H1 (cell line): Measurements from ENCODE around the gene TBX6. TPM values are rescaled to one million over a fixed set of nuclear protein-coding genes. Genes with fewer than 3 reads are reported as not detected.

Source experiments
- CTCF ChIA-PET: fragments of 300-600 bp; sonication (Branson Sonifier 250); formaldehyde crosslinking; loops from one replicate; lab custom pipeline; 2021; ENCODE audit not compliant: partially characterized antibody; lab: Charles Lee
- POLR2A ChIA-PET: fragments of 300-600 bp; sonication (Branson Sonifier 250); formaldehyde crosslinking; loops from one replicate; lab custom pipeline; 2021; ENCODE audit warnings: inconsistent platforms; ENCODE audit not compliant: partially characterized antibody; lab: Charles Lee
- DNase-seq, 2 experiments: peaks; one replicate each; pipeline versions ENCODE4 v3.0.0 to v3.0.0-alpha.2; 2010 to 2022; ENCODE audit warnings: low spot score in 2 of 2, low read depth in 1 of 2, mixed read lengths in 1 of 2
- FAIRE-seq: peaks from 2 replicates; lab custom pipeline; 2011; peaks lifted over from hg19 to GRCh38; lab: Jason Lieb, UNC
- H2AFZ ChIP-seq: 2 replicates; pipeline ENCODE4 v1.8.1; 2012; ENCODE audit warnings: low read length, inconsistent platforms
- H2AK5ac ChIP-seq: 2 replicates; pipeline ENCODE4 v1.6.1; 2013; ENCODE audit warnings: low read depth, low read length
- H2BK120ac ChIP-seq: replicated peaks from 2 replicates; pipeline ENCODE3; 2013; ENCODE audit warnings: low read depth, low read length, inconsistent platforms
- H2BK12ac ChIP-seq: 2 replicates; pipeline ENCODE4 v1.6.1; 2013; ENCODE audit warnings: low read depth, low read length
- H2BK15ac ChIP-seq: 2 replicates; pipeline ENCODE4 v1.6.1; 2013; ENCODE audit warnings: low read length
- H2BK20ac ChIP-seq: 2 replicates; pipeline ENCODE4 v1.6.1; 2013; ENCODE audit warnings: low read length
- H2BK5ac ChIP-seq: 2 replicates; pipeline ENCODE4 v1.6.1; 2013; ENCODE audit warnings: low read depth, low read length
- H3K14ac ChIP-seq: 2 replicates; pipeline ENCODE4 v1.6.1; 2013; ENCODE audit warnings: inconsistent platforms; ENCODE audit not compliant: insufficient read length
- H3K18ac ChIP-seq: 2 replicates; pipeline ENCODE4 v1.6.1; 2013; ENCODE audit warnings: low read length; ENCODE audit errors: extremely low read depth
- H3K23ac ChIP-seq: 2 replicates; pipeline ENCODE4 v1.6.1; 2013; ENCODE audit warnings: inconsistent platforms; ENCODE audit not compliant: insufficient read length
- H3K23me2 ChIP-seq: 2 replicates; pipeline ENCODE4 v1.6.1; 2013; ENCODE audit warnings: low read depth, low read length
- H3K27ac ChIP-seq: 2 replicates; pipeline ENCODE4 v1.6.1; 2011; ENCODE audit warnings: low read depth, low read length, inconsistent platforms
- H3K27me3 ChIP-seq, 4 experiments: replicated peaks in 1 of 4; 1 replicate in 1 of 4; 2 replicates in 3 of 4; pipeline versions ENCODE4 v1.6.1 to v1.8.1; 2011 to 2013; ENCODE audit warnings: low read length in 3 of 4, mild to moderate bottlenecking in 3 of 4, inconsistent platforms in 2 of 4, mixed read lengths in 2 of 4, moderate library complexity in 1 of 4; ENCODE audit not compliant: control insufficient read depth in 3 of 4, insufficient read depth in 3 of 4; ENCODE audit errors: extremely low read depth in 1 of 4
- H3K36me3 ChIP-seq, 4 experiments: 2 replicates each; pipeline versions ENCODE4 v1.6.1 to v1.8.1; 2011 to 2013; ENCODE audit warnings: mild to moderate bottlenecking in 4 of 4, low read length in 3 of 4, moderate library complexity in 2 of 4, control low read depth in 1 of 4, inconsistent platforms in 1 of 4; ENCODE audit not compliant: insufficient read depth in 4 of 4, control insufficient read depth in 2 of 4
- H3K4ac ChIP-seq: replicated peaks from 2 replicates; pipeline ENCODE3; 2013; ENCODE audit warnings: low read length, low read depth, mixed read lengths, inconsistent platforms; ENCODE audit not compliant: insufficient read length
- H3K4me1 ChIP-seq, 4 experiments: replicated peaks in 1 of 4; 1 replicate in 1 of 4; 2 replicates in 3 of 4; pipeline versions ENCODE4 v1.6.1 to v1.8.1; 2011 to 2013; ENCODE audit warnings: low read length in 3 of 4, inconsistent platforms in 2 of 4, mixed read lengths in 1 of 4; ENCODE audit not compliant: insufficient read depth in 4 of 4, control insufficient read depth in 3 of 4
- H3K4me2 ChIP-seq, 2 experiments: 2 replicates each; pipeline versions ENCODE4 v1.6.1 to v1.8.1; 2011 to 2013; ENCODE audit warnings: low read depth in 2 of 2, low read length in 2 of 2, control low read depth in 1 of 2, inconsistent platforms in 1 of 2, mild to moderate bottlenecking in 1 of 2; ENCODE audit not compliant: insufficient read depth in 1 of 2
- H3K4me3 ChIP-seq, 4 experiments: fragments of 200-600, 300-600 bp in 1 of 4; sonication (generic), shearing (Covaris generic), sonication (Bioruptor Twin) in 1 of 4; 2 replicates each; pipeline versions ENCODE4 v1.5.1 to v1.8.1; 2011 to 2016; ENCODE audit warnings: low read length in 4 of 4, low read depth in 3 of 4, control low read depth in 2 of 4, inconsistent platforms in 2 of 4, mild to moderate bottlenecking in 2 of 4, mixed read lengths in 1 of 4, moderate library complexity in 1 of 4; ENCODE audit not compliant: insufficient read depth in 2 of 4; ENCODE audit errors: extremely low read depth in 1 of 4
- H3K56ac ChIP-seq: replicated peaks from 2 replicates; pipeline ENCODE3; 2013; ENCODE audit warnings: low read depth, mild to moderate bottlenecking, mixed read lengths, low read length, inconsistent platforms; ENCODE audit not compliant: insufficient read length
- H3K79me1 ChIP-seq: 2 replicates; pipeline ENCODE4 v1.6.1; 2013; ENCODE audit warnings: low read depth, low read length, control low read depth
- H3K79me2 ChIP-seq, 2 experiments: 2 replicates each; pipeline versions ENCODE4 v1.6.1 to v1.8.1; 2012 to 2013; ENCODE audit warnings: low read length in 2 of 2, mild to moderate bottlenecking in 2 of 2, inconsistent platforms in 1 of 2; ENCODE audit not compliant: insufficient read depth in 2 of 2, control insufficient read depth in 1 of 2
- H3K9ac ChIP-seq, 4 experiments: replicated peaks in 1 of 4; 1 replicate in 1 of 4; 2 replicates in 3 of 4; pipeline versions ENCODE4 v1.6.1 to v1.8.1; 2011 to 2013; ENCODE audit warnings: low read depth in 3 of 4, low read length in 3 of 4, control low read depth in 2 of 4, mild to moderate bottlenecking in 2 of 4, moderate library complexity in 2 of 4, inconsistent platforms in 1 of 4; ENCODE audit errors: extremely low read depth in 1 of 4
- H3K9me3 ChIP-seq, 2 experiments: 2 replicates each; pipeline versions ENCODE4 v1.6.1 to v1.8.1; 2012 to 2013; ENCODE audit warnings: mild to moderate bottlenecking in 2 of 2, moderate library complexity in 2 of 2, control low read depth in 1 of 2, inconsistent platforms in 1 of 2, low read depth in 1 of 2, low read length in 1 of 2, mixed read lengths in 1 of 2; ENCODE audit not compliant: insufficient read depth in 2 of 2
- H4K20me1 ChIP-seq, 2 experiments: replicated peaks in 1 of 2; 2 replicates each; pipeline versions ENCODE3 to v1.8.1; 2011 to 2013; ENCODE audit warnings: inconsistent platforms in 2 of 2, low read length in 2 of 2, mild to moderate bottlenecking in 1 of 2; ENCODE audit not compliant: insufficient read depth in 2 of 2, control insufficient read depth in 1 of 2
- H4K5ac ChIP-seq: 2 replicates; pipeline ENCODE4 v1.6.1; 2013; ENCODE audit warnings: low read length, low read depth, mixed read lengths, inconsistent platforms; ENCODE audit not compliant: insufficient read length
- H4K8ac ChIP-seq: 2 replicates; pipeline ENCODE4 v1.8.0; 2013; ENCODE audit warnings: mild to moderate bottlenecking, moderate library complexity, low read length, inconsistent platforms; ENCODE audit not compliant: insufficient read depth; ENCODE audit errors: extremely low read depth
- H4K91ac ChIP-seq: replicated peaks from 2 replicates; pipeline ENCODE3; 2013; ENCODE audit warnings: low read length, mixed read lengths, inconsistent platforms; ENCODE audit not compliant: insufficient read length
- KDM1A ChIP-seq: fragments of 200-600, 300-600 bp; sonication (generic); IDR thresholded peaks from 2 replicates; pipeline ENCODE4 v1.7.1; 2016; ENCODE audit warnings: mild to moderate bottlenecking, low read length, borderline replicate concordance
- POLR2A ChIP-seq, 2 experiments: IDR thresholded peaks; 1 replicate in 1 of 2; 2 replicates in 1 of 2; pipeline ENCODE4 v1.6.1; 2011; ENCODE audit warnings: low read depth in 2 of 2, low read length in 2 of 2, mild to moderate bottlenecking in 2 of 2; ENCODE audit errors: control extremely low read depth in 1 of 2
- POLR2AphosphoS5 ChIP-seq: IDR thresholded peaks from 2 replicates; pipeline ENCODE4 v1.6.1; 2011; ENCODE audit warnings: low read depth, low read length
- SIX5 ChIP-seq: IDR thresholded peaks from 2 replicates; pipeline ENCODE4 v1.6.1; 2011; ENCODE audit warnings: mild to moderate bottlenecking, low read depth, low read length
- WGBS, 2 experiments: shearing (Covaris generic) in 1 of 2; methylation state at CpG; one replicate each; pipeline versions ENCODE4 v1.1.6 to v1.1.7; 2013 to 2015; ENCODE audit warnings: low lambda C conversion rate in 2 of 2, mixed read lengths in 2 of 2, inconsistent platforms in 1 of 2, low coverage in 1 of 2, missing lambda C conversion rate in 1 of 2; ENCODE audit not compliant: insufficient replicate concordance in 2 of 2, insufficient coverage in 1 of 2, insufficient read length in 1 of 2; ENCODE audit errors: extremely low coverage in 1 of 2, missing lambda C conversion rate in 1 of 2; 5-methylcytosine and 5-hydroxymethylcytosine counted together
- polyA plus RNA-seq, 7 experiments: library from polyadenylated mRNA; depleted of rRNA in 3 of 7; stranded (reverse) in 5 of 7; unstranded in 2 of 7; fragments of >200 nt in 5 of 7; fragments of 200-250 nt in 2 of 7; gene quantifications; 1 replicate in 5 of 7; 2 replicates in 1 of 7; 4 replicates in 1 of 7; pipeline versions ENCODE4 v1.2.1 to v1.2.3, GENCODE V29; 2011 to 2013; ENCODE audit warnings: missing spikeins in 2 of 7, mixed read lengths in 2 of 7
- total RNA-seq: library from RNA; stranded (reverse); fragmentation: NEBNext Ultra II Directional; extraction: Animal tissue kit (Norgen Biotek cat#: 25700); gene quantifications from 2 replicates; pipeline ENCODE4 v1.2.1, GENCODE V29; 2021

The TBX6 gene
- total and polyA plus RNA-seq, 2 of the 8 experiments (the other 6 are each of a cell fraction or from before 2014, with no cell fraction given) = 2.2 to 2.8 TPM

GRCh38 chr16:30113031-30113710 lies 21.4 kb upstream of the TBX6 start, which contains the start of gene GDPD3:
TSS of gene GDPD3 (minus strand) at chr16:30113537. CDS start at chr16:30113478, 59 bp downstream.
- H3K27ac ChIP-seq = no peak within 1 kb of the TSS
- no peaks in the 10 kb centered on the region for H3K9me3 ChIP-seq
- 0 out of 8 replicates have a peak, but pooled peaks cover 0 to under 1% (median 0%) of the 10 kb centered on the region in 4 experiments for H3K36me3 ChIP-seq
- ChIA-PET CTCF (interaction anchor here (0.6 to 6.7 kb wide), 19 partner anchors 8 to 523 kb away, joined by 3 to 90 read pairs (median 7); partner anchors contain the start of genes ALDOA, MAPK3 and TBX6), POLR2A (interaction anchor here (0.9 to 16.3 kb wide), 5 partner anchors 9 to 434 kb away, joined by 4 to 169 read pairs (median 5); partner anchors contain the start of genes TBX6 and YPEL3)
- H3K4me1 ChIP-seq = peaks cover 0 to 12% (median 6%) of the 10 kb centered on the region in 4 experiments; a peak in 5 of 7 replicates
- H3K4ac ChIP-seq = no peak within 1 kb of the TSS
- no peak within 1 kb of the TSS for H2BK120ac ChIP-seq
- no peak for FAIRE-seq
- H2BK20ac ChIP-seq = 0 out of 2 replicates have a peak within 1 kb of the TSS, but pooled peaks have one; percentile 48
- no peak within 1 kb of the TSS for H2AFZ ChIP-seq
- no peak within 1 kb of the TSS for H3K23ac ChIP-seq
- no peak within 1 kb of the TSS for H3K56ac ChIP-seq
- H4K8ac ChIP-seq = peak within 1 kb of the TSS; percentile 14; the same call in 1 of the 2 replicates
- TF ChIP-seq POLR2A (IDR thresholded peaks at IDR 0.05; ENCODE audit: control extremely low read depth in 1 of 2, low read depth in 2 of 2, low read length in 2 of 2) (peak in 1 of 2 experiments; percentile 22; a peak in 1 of 3 replicates), KDM1A (0 out of 2 replicates have a peak, but pooled peaks have one; percentile 91), SIX5 (no peak), POLR2AphosphoS5 (peak; percentile 22)
- peaks cover 2 to 6% of the 10 kb centered on the region in 2 experiments for H4K20me1 ChIP-seq
- H3K23me2 ChIP-seq = no peaks in the 10 kb centered on the region
- H3K79me1 ChIP-seq = no peaks in the 10 kb centered on the region
- H3K4me3 ChIP-seq = peak within 1 kb of the TSS in 1 of 4 experiments; percentile 24; a peak in 2 of 8 replicates
- H2BK5ac ChIP-seq = peak within 1 kb of the TSS; percentile 12; the same call in 1 of the 2 replicates
- H3K14ac ChIP-seq = no peak within 1 kb of the TSS
- no peak within 1 kb of the TSS for H4K5ac ChIP-seq
- no peaks in the 10 kb centered on the region for H3K79me2 ChIP-seq
- H3K27me3 ChIP-seq = no peaks in the 10 kb centered on the region
- no peak within 1 kb of the TSS for H3K18ac ChIP-seq
- WGBS, 2 experiments = 85% methylated on average over 19 of the region's 20 CpGs; no CpG with 5 or more reads in 1 of the 2 experiments
- peak within 1 kb of the TSS in 1 of 2 experiments; percentile 50; a peak in 2 of 4 replicates for H3K4me2 ChIP-seq
- H3K9ac ChIP-seq = peak within 1 kb of the TSS in 1 of 4 experiments; percentile 10; a peak in 3 of 7 replicates
- 0 out of 2 replicates have a peak within 1 kb of the TSS, but pooled peaks have one; percentile 29 for H2BK15ac ChIP-seq
- no peak within 1 kb of the TSS; the same call in 1 of the 2 replicates for H2BK12ac ChIP-seq
- H2AK5ac ChIP-seq = no peak within 1 kb of the TSS
- H4K91ac ChIP-seq = peak within 1 kb of the TSS; percentile 22
- DNase-seq = peak in 1 of 2 experiments; percentile 55
